T-helper 2 cell (primary cell): Measurements from ENCODE around the gene HTR2B.
"Not testable (repeated sequence)": the region's sequence is repeated elsewhere in the genome, so short reads cannot be mapped to it uniquely, and the experiment has no call there.

Source experiments
- DNase-seq, 5 experiments: peaks; one replicate each; pipeline versions ENCODE4 v3.0.0 to v3.0.0-alpha.2; 2012 to 2022

HTR2B gene

GRCh38 chr2:231133365-231134099, 8.7 kb upstream of the HTR2B start:
- no peak for DNase-seq

- no peak for DNase-seq
Measured at GRCh38 chr2:231132129-231132528, 7.3 kb upstream of the HTR2B start.

- no peak for DNase-seq
Measured at GRCh38 chr2:231130336-231131056, 5.7 kb upstream of the HTR2B start.

- DNase-seq, result no peak
Measured at GRCh38 chr2:231129216-231129615, 4.4 kb upstream of the HTR2B start.

GRCh38 chr2:231128541-231128940, 3.7 kb upstream of the HTR2B start:
- peak in 1 of 5 experiments; percentile 62 for DNase-seq

GRCh38 chr2:231127936-231128335, 3.1 kb upstream of the HTR2B start:
- DNase-seq, result no peak

- no peak for DNase-seq
Measured at GRCh38 chr2:231127480-231127879, 2.6 kb upstream of the HTR2B start.

- DNase-seq, result peak in 1 of 5 experiments; percentile 10
Measured at GRCh38 chr2:231126123-231126522, 1.3 kb upstream of the HTR2B start.

GRCh38 chr2:231123362-231123898, 1.4 kb downstream of the HTR2B start:
- DNase-seq, result peak in 1 of 5 experiments; percentile 70

GRCh38 chr2:231118614-231118942, 6.3 kb downstream of the HTR2B start:
- DNase-seq, result no peak

GRCh38 chr2:231117922-231118613, 6.8 kb downstream of the HTR2B start:
- peak in 1 of 5 experiments; percentile 11 for DNase-seq

- no peak for DNase-seq
Measured at GRCh38 chr2:231117148-231117547, 7.7 kb downstream of the HTR2B start.

- no peak for DNase-seq
Measured at GRCh38 chr2:231115651-231116050, 9.2 kb downstream of the HTR2B start.

GRCh38 chr2:231113489-231113888, 11.4 kb downstream of the HTR2B start:
- no peak for DNase-seq

- no peak for DNase-seq
Measured at GRCh38 chr2:231111987-231112386, 12.9 kb downstream of the HTR2B start.

- no peak for DNase-seq
Measured at GRCh38 chr2:231110551-231110950, 14.3 kb downstream of the HTR2B start.

GRCh38 chr2:231104115-231104713, 20.6 kb downstream of the HTR2B start:
- peak in 4 of 5 experiments; percentile 13 to 73 (median 35) for DNase-seq

GRCh38 chr2:231102772-231103171, 22.1 kb downstream of the HTR2B start:
- no peak for DNase-seq

GRCh38 chr2:231100990-231101389, 23.9 kb downstream of the HTR2B start:
- DNase-seq, result no peak

GRCh38 chr2:231100321-231100720, 24.5 kb downstream of the HTR2B start:
- DNase-seq, result not testable (repeated sequence)

GRCh38 chr2:231099918-231100317, 24.9 kb downstream of the HTR2B start:
- DNase-seq, result no peak

GRCh38 chr2:231094736-231095346, 30.0 kb downstream of the HTR2B start:
- no peak for DNase-seq

- no peak for DNase-seq
Measured at GRCh38 chr2:231093933-231094332, 30.9 kb downstream of the HTR2B start.
